GM04504 (cell line): ENCODE measurements around the gene RASGRP2.

Experiments
- DNase-seq: peaks from one replicate; pipeline ENCODE4 v3.0.0-alpha.2; 2012; ENCODE audit warnings: low read depth

Gene RASGRP2

DNA sequence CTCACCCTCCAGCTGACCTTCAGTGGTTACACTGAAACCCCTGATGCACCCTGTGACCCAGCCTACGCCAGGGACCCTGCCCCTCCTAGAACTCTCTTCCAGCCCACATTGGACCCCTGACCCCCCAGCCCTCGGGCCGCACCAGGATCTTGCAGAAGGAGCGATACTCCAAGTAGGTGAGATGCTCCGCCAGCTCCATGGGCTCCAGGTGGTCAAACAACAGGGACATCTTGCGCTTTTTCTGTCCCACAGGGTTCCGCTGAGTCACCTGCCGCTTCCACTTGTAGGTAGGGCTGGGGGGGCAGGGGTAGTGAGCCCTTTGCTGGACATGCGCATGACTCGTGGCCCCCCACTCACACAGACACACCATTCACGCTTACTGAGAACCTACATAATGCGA lies 4.1 kb downstream of the RASGRP2 start:
- no peak for DNase-seq

GRCh38 chr11:64736654-64737053 lies 7.3 kb downstream of the RASGRP2 start:
- DNase-seq = no peak

DNA sequence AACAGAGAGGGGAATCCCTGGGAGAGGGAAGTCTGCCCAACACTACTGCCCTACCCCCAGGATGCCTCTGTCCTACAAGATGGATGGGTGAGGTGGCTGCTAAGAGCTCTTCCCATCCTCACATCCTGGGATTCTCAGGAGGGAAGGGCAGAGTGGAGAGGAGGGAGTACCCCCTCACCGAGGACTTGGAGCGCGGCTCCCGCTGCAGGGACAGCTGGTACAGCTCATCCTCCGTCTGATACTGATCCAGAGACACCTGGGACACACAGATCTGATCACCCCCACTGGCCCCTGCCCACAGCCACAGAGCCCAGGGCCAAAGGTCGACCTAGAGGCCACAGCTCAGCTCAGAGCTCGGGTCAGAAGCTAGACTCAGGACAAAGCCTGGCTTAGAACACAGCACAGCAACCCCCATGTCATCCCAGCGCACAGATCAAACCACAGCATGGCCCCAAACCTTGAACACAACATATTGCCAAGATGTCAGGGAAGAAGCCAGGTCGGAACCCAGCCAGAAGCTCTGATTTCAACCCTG lies 8.2 kb downstream of the RASGRP2 start:
- no peak for DNase-seq

DNA sequence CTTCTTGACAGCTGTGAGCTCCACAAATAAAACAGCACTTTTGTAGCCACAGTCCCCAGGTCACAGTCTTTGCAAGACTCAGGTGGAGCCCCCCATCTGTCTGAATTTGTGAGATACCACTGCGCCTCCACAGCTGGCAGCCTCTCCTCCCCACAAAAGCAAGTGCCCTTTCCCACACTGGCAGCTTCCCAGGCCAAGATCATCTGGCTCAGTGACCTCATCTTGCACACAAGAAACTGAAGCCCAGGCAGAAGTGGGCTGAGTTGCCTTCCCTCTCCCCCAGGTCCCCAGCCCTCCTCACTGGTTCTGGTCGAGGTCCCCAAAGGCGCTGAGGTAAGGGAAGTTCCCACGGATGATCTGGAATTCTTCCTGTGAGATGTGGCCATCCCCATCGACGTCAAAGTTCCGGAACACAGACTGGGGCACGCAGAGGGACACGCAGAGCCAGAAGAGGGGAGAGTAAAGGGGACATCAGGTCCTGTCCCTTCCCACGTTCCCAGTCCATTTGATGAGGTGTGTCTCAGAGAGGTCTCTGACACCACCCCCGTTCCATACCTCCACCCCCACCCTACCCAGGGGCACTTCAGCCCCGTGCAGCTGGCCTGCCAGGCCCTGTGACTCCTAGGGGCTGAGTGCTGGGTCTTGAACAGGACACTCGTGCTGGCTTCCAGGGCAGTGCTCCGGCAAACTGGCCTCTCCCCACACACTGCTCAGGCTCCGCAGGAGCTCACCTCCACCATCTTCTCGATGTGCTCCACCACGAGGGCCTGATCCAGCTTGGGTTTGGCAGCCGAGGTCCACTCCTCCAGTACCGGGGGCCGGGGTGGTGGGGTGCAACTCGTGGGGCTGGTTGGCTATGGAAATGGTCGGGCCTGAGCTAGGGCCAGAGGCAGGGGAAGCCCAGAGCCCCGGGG lies 8.9 kb downstream of the RASGRP2 start:
- no peak for DNase-seq

GRCh38 chr11:64731601-64732000 lies 12.3 kb downstream of the RASGRP2 start:
- DNase-seq = no peak

DNA sequence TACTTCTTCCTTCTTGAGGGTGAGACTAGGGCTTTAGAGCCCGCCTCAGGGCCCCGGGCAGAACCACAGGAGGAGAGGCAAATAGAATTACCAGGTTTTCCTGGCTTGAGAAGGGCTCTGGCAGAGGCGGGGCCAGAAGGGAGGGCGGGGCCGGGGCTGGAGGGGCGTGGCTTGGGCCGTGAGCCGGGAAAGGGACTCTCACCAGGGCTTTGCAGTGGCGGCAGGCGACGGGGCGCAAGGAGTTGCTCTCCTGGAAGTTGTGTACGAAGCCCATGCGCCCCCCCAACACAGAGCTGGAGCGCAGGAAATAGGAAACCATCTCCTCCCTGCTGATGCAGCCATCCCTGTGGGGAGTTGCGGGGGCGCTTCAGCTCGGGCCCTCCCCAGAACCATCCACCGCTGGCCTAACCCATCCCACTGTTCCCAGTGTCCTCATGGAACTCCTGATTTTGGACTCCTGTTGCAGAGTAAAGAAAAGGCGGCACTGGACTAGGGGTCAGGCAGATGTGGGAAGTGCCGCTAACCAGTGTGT lies 14.0 kb downstream of the RASGRP2 start:
- DNase-seq = no peak

GRCh38 chr11:64728757-64729365 lies 15.1 kb downstream of the RASGRP2 start:
- DNase-seq = no peak

DNA sequence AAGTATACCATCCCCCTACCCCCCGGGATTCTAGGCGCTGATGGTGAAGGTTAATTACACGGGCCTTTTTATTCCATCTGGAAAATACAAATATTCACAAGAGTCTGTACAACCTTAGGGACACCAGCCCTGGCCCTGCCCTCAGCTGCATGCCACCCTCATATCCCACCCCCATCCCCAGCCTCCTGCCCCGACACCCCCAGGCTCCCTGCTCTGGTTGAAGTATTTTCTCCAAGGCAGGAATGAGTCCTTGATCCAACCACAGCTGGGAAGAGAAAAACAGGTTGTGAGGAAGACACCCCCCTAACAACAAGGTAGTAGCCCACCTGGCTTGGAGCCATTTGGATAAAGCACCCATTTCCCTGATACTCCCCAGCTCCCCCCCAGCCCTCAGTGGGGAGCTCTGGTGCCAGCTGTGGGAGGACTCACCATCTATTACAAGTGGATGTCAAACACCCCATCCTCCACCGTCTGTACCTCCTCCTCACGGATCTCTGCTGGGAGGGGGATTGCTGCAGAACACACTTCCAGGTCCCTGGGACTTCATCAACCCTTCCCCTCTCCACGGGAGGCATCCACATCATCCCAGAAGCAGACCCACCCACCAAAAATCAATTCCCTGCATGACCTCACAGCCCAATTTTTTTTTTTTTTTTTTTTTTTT lies 16.9 kb downstream of the RASGRP2 start:
- no peak for DNase-seq

DNA sequence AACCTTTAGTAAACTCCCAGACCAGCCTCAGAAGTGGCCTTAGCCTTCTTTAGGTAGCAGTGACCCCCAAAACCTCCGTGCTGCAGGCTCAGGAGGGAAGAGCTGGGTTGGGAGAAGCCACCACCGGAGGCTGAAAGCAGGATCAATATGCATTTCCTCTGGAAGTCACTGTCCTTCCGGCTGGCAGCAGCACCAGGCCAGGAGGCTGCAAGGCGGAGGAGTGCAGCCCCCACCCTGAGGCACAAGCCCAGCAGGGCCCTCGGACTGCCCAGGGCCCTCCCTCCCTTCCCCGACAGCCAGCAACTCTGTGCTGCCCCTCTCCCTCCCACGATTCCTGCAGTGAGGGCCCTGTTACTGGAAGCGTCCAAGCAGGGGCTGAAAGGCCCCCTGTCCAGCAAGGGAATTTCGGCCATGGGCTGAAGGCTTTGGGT lies 17.7 kb downstream of the RASGRP2 start:
- DNase-seq = no peak

DNA sequence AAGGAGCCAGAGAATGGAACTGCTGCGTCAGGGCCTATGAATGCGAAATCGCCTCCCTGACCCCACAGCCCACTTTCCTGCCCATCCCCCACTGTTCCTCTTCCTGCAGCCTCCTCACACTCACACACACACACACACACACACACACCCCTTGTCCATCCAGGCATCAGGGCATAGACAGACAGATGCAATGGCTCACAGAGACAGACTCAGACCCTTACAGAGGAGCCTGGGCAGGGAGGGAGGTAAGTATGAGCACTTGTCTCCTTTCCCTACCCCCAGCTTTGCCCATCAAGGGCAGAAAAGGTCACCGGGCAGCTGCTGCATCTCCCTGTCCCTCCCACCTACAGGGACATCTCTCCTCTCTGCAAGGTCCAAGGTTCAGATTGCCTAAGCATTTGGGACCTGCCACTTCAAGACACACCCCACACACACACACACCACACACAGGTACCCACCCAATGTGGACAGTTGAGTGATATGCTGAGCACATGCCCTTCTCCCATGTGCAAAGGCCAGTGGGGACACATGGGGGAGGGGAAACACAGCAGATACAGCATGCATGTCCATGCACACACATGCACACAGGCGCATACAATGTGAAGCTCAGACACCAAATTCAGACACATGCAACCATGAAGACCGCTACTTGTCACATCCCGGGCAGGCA lies 18.9 kb downstream of the RASGRP2 start:
- no peak for DNase-seq

- no peak for DNase-seq
Measured at GRCh38 chr11:64723907-64724862, 19.8 kb downstream of the RASGRP2 start.

DNA sequence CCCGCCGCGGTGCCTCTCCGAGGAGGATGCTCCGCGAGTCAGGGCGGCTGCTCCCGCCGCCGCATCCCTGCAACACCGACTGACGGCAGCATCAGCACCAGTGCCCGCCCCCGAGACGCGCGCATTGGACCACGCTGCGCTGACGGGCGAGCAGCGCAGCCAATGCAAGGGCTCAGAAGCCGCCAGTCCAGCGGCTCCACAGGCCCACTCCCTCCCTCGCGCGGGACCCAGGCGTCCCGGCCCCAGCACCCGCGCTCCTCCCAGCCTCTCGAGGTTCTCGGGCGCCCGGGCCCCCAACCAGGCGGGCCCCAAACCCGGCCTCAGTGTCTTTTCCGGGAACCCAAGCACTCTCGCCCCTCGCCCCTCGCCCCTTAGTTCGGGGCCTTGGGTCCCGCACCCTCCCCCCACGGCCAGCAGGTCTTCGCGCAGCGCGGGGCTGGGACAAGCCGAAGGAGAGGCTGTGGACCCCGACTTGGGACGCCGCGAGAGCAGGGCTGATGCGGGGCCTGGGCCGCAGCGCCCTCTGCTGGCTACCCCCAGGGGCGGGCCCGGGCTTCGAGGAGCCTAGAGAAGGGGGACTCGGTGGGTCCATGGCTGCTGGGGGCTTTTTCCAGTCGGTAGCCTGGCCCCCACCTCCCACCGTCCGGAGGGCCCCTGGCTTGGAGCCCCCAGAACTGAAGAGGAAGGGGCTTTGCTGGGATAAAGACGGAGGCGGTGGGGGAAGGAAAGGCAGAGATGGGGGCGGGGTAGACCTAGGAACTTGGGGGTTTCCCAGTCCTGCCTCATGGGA lies 20.6 kb downstream of the RASGRP2 start, which contains the start of gene NRXN2:
Gene NRXN2 (minus strand): TSS at position 81 of the 790 bp plus-strand sequence. CDS start 9,498 bp downstream, outside the sequence.
- peak; percentile 51 for DNase-seq

DNA sequence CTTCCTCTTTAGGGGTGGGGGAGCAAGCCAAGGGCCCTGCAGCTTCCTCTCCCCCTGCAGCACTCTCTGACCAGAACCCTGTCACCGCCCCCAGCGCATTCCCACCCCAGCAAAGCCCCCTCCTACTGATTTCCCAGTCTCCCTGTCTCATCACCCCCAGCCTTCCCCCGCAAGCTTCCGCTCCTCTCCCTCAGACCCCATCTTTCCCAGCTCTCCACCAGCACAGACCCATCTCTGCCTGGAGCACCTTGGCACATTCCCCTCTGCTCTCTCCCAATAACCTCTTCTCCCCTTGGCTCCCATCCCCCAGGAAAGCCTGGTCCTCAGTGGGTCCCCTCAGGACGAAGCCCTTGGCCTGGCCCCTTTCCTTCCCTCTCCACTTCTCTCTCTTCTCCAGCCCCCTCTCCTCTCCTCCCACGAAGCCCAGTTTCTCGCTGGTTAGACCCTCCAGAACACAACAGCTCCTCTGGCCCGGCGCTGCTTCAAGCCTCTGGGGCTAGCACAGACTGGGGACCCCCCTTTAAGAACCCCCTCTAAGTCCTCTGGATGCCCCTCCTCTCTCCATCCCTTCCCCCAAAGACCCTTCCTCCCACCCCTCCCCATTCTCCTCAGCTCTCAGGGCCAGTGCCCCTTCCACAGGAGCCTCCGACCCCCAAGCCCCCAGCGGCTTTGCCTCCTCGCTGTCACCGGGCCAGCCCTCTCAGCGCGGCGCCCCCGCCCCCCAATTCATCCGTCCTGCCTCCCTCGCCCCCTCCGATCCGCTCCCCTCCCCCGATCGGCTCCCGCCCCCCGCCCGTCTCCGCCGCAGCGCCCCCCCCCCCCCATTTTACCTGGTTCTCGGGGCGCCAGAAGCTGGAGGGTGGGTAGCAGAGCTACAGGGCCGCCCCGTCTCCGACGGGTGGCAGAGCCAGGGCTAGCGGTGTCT lies 21.5 kb downstream of the RASGRP2 start:
- DNase-seq = no peak

DNA sequence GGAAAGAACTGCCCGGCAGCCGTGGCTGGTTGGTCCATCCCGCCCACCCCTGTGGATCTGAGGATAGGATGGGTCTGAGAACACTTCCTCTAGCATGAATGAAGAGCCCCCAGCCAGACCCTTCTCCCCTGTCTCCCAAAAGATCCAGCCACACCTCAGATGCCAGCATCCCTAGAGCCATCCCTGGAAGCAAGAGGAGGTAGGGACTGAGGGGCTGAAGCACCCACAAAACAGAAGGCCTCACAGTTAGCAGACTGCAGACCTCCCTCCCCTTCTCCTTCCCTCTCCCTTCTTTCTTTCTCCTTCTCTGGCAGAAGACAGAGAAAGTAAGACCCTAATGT lies 22.6 kb downstream of the RASGRP2 start:
- DNase-seq = no peak

DNA sequence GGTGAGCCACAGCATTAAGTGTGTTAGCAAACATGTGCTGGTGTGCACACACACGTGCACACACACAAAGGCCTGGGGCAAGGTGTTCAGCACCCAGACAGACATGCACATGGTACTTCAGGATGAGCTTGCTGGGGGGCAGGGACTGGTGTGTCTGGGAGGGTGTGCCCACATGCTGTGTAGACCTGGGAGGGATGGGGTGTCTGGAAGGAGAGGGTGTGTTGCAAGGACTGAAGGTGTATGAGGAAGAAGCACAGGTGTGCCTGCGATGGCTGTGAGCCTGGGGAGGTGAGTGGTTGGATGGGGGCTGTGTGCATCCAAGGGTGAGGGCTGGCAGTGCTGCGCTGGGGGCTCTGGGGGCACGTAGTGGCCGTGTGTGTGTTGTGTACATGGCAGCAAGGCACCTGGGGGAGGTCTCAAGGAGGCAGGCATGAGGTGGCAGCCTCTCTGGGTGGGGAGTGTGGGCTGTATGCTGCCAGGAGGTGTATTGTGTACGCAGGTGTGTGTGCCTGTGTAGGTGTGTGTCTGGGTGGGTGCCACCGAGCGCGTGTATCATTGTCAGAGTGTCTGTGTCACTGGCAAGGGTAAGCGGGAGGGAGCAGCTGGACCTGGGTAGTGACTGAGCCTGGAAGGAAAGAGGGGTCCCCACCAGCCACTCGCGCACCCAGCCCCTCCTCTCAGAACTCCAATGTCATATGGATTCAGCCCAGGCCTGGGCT lies 23.1 kb downstream of the RASGRP2 start:
- no peak for DNase-seq

DNA sequence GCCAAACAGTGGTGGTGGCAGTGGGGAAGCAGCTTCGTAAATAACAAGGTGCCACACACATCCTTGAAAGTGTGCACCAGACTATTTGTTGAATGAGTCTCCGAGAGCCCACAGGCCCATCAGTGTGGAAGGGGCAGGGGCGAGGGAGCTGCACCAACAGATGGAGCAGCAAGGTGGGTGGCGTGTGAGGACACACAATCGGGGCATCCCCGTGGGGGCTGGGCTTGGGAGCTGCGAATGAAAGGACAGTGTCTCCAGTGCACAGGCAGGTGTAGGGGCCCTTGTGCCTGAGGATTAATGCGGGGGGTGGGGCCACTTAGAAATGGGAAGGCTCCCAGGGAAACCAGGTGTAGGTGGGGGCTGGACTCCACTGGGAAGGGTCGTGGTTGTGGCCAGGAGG lies 23.8 kb downstream of the RASGRP2 start:
- no peak for DNase-seq

DNA sequence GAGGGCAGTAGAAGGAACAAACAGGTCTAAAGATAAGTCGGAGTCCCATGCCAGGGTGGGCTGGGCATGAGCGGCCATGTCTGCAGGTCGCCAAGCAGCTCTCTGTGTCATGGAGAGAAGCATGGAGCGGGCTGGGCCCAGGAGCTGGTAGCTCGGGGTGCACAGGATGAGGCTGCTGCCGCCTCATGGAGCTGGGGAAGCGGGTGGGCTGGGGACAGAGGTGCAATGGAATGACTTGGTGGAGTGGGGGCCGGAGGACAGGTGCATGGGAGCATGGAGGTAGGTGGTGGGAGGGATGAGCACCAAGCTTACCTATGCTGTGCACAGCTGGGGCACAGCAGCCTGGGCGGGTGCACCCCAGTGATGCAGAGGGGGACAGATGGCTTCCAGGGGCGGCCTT lies 24.5 kb downstream of the RASGRP2 start:
- DNase-seq = no peak

DNA sequence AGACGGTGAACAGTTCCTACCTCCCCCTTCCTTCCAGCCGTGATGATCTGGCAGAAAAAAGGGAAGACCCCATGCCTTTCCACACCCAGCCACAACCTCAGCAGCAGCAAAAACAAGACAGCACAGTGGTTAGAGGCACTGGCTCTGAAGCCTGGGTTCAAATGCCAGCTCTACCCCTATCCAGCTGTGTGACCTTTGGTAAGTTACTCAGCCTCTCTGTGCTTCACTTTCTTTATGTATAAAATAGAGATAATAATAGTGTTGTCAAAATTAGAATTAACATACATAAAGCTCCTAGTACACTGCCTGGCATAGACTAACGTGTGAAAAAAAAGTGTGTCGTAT lies 25.2 kb downstream of the RASGRP2 start:
- no peak for DNase-seq
